H1 (cell line): ENCODE results near the gene NPTN. TPM values are rescaled to one million over a fixed set of nuclear protein-coding genes. Genes with fewer than 3 reads are reported as not detected.

Source experiments
- HDAC6 ChIP-seq: IDR thresholded peaks from one replicate; pipeline ENCODE4 v1.7.1; 2012; ENCODE audit warnings: low read depth, mild to moderate bottlenecking, inconsistent platforms, low read length, moderate library complexity
- NANOG ChIP-seq: IDR thresholded peaks from 2 replicates; pipeline ENCODE4 v1.6.1; 2011; ENCODE audit warnings: low read length, low read depth, mild to moderate bottlenecking, inconsistent platforms; ENCODE audit not compliant: insufficient read depth, poor library complexity, severe bottlenecking
- NRF1 ChIP-seq: IDR thresholded peaks from 2 replicates; pipeline ENCODE4 v1.6.1; 2011; ENCODE audit warnings: mild to moderate bottlenecking, low read depth, low read length, improper control_type of control experiment
- polyA plus RNA-seq, 7 experiments: library from polyadenylated mRNA; depleted of rRNA in 3 of 7; stranded (reverse) in 5 of 7; unstranded in 2 of 7; fragments of >200 nt in 5 of 7; fragments of 200-250 nt in 2 of 7; gene quantifications; 1 replicate in 5 of 7; 2 replicates in 1 of 7; 4 replicates in 1 of 7; pipeline versions ENCODE4 v1.2.1 to v1.2.3, GENCODE V29; 2011 to 2013; ENCODE audit warnings: missing spikeins in 2 of 7, mixed read lengths in 2 of 7
- total RNA-seq: library from RNA; stranded (reverse); fragmentation: NEBNext Ultra II Directional; extraction: Animal tissue kit (Norgen Biotek cat#: 25700); gene quantifications from 2 replicates; pipeline ENCODE4 v1.2.1, GENCODE V29; 2021
- TF ChIP-seq, protein P1 (sequence below), 3 experiments: IDR thresholded peaks; 1 replicate in 2 of 3; 2 replicates in 1 of 3; pipeline versions ENCODE4 v1.5.1 to v1.6.1; 2011; ENCODE audit warnings: low read length in 3 of 3, mild to moderate bottlenecking in 3 of 3, inconsistent platforms in 2 of 3, low read depth in 1 of 3, moderate library complexity in 1 of 3; ENCODE audit not compliant: insufficient read depth in 1 of 3; ENCODE audit errors: control extremely low read depth in 1 of 3

The NPTN gene
- total and polyA plus RNA-seq, 2 of the 8 experiments (the other 6 are each of a cell fraction or from before 2014, with no cell fraction given), result 67.0 to 113 TPM

DNA sequence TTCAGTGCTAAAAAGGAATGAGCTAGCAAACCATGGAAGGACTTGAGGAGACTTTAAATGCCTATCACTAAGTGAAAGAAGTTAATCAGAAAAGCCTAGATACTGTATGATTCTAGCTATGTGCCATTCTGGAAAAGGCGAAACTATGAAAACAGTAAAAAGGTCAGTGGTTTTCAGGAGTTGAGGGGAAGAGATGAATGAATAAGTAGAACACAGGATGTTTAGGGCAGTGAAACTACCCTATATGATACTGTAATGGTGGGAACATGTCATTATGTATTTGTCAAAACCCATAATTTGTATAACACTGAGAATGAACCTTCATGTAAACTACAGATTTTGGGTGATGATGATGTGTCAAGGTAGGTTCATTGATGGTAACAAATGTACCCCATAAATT, 41.4 kb upstream of the NPTN start (continued):
- TF ChIP-seq, protein P1, sequence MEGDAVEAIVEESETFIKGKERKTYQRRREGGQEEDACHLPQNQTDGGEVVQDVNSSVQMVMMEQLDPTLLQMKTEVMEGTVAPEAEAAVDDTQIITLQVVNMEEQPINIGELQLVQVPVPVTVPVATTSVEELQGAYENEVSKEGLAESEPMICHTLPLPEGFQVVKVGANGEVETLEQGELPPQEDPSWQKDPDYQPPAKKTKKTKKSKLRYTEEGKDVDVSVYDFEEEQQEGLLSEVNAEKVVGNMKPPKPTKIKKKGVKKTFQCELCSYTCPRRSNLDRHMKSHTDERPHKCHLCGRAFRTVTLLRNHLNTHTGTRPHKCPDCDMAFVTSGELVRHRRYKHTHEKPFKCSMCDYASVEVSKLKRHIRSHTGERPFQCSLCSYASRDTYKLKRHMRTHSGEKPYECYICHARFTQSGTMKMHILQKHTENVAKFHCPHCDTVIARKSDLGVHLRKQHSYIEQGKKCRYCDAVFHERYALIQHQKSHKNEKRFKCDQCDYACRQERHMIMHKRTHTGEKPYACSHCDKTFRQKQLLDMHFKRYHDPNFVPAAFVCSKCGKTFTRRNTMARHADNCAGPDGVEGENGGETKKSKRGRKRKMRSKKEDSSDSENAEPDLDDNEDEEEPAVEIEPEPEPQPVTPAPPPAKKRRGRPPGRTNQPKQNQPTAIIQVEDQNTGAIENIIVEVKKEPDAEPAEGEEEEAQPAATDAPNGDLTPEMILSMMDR (IDR thresholded peaks at IDR 0.05; ENCODE audit: control extremely low read depth in 1 of 3, insufficient read depth in 1 of 3, low read depth in 1 of 3, low read length in 3 of 3), result no peak
- no peak for TF ChIP-seq NRF1
- TF ChIP-seq HDAC6, result no peak
- no peak for TF ChIP-seq NANOG
